Measurements from ENCODE around the gene MAP3K20.
A peak's percentile ranks its signal among the peaks of the same experiment; 100 is the strongest.
"Not testable (repeated sequence)": the region's sequence is repeated elsewhere in the genome, so short reads cannot be mapped to it uniquely, and the experiment has no call there.

MAP3K20 gene

GRCh38 chr2:173238831-173239230, 163.2 kb downstream of the MAP3K20 start:
- no peak for DNase-seq

GRCh38 chr2:173239644-173240043, 164.0 kb downstream of the MAP3K20 start:
- no peak for DNase-seq

DNA sequence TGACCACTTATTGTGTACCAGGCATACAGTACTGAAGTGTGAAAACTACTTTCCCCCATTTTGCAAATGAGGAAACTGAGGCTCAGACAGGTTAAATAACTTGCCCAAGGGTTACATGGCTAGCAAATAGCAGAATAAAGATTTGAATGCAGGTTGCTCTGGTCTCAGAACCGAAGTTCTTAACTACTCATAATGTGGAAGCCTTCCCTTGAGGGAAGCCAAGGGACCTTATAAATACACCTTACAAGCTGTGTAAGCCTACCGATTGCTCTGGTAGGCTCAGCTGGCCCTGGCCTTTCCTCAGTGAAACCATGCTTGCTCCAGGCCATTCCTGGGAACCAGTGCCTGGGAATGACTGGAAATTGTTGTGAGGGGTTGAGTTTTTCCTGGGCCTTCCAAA, 164.4 kb downstream of the MAP3K20 start:
- no peak for DNase-seq

DNA sequence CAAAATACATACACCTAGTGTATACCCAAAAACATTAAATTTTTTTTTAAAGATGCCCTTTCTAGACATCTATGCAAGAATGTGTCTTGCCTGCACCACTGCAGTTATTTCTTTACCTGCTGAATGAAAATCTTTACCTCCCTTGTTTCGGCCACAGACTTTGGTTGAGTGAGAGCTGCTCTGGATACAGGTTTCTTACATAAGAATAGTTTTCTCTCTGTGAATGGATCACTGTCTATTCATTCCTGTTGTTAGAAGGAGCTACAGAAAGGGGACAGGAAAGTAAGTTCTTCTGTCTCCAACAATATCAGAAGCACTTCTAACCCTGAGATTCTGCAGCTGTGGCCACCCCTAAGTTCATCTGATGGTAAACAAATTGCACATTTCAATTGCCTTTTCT, 166.0 kb downstream of the MAP3K20 start:
- DNase-seq = no peak

DNA sequence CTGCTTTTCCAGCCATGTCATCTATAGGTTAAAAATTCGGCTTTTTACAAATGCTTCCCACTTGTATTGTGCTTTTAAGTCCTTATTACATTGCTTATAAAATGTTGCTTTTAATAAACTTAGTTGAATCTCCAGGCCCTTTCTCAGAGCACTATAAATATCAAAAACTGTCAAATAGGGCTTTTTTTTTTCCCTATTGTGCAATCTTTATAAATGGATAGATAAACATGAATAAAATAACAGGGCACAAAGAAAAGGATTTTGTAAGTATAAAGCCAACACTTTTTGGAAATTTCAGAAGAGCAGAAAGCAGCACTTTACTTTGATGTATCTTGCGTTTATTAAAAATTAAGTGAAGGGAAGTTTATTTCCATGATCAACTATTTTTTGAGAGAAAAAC, 171.5 kb downstream of the MAP3K20 start:
- no peak for DNase-seq

- no peak for DNase-seq
These were observed 172.7 kb downstream of the MAP3K20 start for GRCh38 chr2:173248381-173248780.

DNA sequence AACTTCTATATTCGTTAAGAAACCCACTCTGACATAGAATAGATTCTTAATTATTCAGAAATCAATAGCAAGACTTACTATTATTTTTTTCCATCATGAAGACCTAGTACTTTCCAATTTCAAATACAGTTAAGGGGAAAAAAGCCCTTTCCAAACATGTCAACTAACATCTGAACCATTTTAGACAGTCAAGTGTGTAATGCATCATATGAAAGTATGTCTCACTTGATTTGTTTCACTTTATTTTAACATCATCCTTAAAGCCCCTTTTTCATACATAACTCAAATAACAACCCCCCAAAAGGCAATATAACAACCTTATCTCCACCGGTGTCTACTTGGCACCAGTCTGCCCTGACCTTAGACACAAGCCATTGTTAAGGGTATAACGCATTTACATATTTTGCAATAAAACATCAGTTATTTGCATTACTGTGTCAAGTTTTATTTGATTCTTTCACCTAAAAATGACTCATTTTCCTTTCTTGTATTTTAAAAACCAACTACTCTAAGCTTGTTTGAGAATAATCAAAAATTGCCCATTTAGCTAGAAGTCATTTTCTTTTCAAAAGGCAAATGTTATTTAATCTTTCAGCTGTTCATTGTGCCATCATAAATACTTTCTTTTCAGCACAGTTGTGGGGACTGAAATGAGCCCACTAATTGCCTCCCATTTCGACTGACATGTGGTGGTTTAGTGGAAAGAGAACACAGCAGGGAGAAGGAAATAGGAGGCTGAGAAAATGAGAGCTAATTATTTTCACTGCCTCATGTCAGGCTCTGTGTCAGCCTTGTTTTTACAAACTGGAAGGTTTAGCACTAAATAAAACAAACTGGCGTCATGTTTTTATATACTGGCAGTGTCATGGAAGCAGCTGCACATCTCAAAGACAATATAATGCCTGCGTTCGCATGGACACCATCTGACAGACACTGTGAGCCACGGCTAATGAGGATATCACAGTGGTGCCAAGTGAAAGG, 174.3 kb downstream of the MAP3K20 start:
- no peak for DNase-seq

DNA sequence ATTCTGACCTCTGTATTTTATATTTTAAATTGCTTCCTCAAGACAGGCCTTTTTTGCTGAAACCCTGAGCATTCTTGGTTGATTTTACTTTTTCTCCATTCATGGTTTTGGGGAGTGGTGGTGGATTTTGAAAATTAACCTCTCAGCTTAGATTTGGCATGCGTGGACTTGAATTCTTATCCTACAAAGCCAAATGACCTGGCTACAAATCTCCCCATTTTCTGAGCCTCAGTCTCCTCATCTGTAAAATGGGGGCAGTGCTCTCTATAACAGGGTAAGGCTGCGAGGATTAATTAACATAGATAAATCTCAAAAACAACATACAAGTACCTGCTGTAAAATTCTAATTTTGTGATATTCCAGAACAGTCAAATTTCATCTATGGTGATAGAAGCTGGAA, 175.6 kb downstream of the MAP3K20 start:
- no peak for DNase-seq

- DNase-seq = no peak
These were observed 176.9 kb downstream of the MAP3K20 start for GRCh38 chr2:173252581-173252980.

GRCh38 chr2:173254659-173255058, 179.0 kb downstream of the MAP3K20 start:
- no peak for DNase-seq

- no peak for DNase-seq
These were observed 183.1 kb downstream of the MAP3K20 start for GRCh38 chr2:173258701-173259100.

DNA sequence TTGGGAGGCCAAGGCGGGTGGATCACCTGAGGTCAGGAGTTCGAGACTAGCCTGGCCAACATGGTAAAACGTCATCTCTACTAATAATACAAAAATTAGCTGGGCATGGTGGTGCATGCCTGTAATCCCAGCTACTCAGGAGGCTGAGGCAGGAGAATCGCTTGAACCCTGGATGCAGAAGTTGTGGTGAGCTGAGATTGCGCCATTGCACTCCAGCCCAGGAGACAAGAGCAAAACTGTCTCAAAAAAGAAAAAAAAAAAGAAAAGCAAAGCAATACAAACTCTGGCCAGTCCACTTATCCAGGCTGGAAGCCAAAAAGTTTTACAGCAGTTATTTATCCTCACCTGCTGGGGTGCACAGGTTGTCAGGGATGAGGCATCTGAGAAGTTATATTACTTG, 186.7 kb downstream of the MAP3K20 start:
- not testable (repeated sequence) for DNase-seq

- no peak for DNase-seq
These were observed 188.5 kb downstream of the MAP3K20 start for GRCh38 chr2:173264151-173264550.

GRCh38 chr2:173264603-173265366, 189.1 kb downstream of the MAP3K20 start:
- DNase-seq = no peak

- no peak for DNase-seq
These were observed 195.5 kb downstream of the MAP3K20 start for GRCh38 chr2:173271135-173271534.

DNA sequence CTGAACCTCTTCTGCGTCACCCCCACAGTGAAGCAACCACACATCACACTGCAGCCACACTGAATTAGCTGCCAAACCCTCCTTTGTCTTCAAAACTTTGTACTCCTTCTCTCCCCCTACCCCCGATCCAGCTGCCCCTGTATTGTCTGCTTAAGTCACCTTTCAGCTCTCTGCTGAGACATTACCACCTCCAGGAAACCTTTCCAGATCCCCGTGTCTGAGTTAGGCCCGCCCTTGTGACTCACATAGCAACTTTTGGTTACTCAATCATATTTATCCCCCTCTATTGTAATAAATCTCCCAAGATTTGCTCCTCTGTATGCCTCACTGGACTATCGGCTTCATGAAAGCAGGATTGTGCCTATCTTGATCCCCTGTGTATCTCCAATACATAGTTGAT, 196.2 kb downstream of the MAP3K20 start:
- DNase-seq = no peak

GRCh38 chr2:173272849-173273248, 197.2 kb downstream of the MAP3K20 start:
- DNase-seq = no peak

DNA sequence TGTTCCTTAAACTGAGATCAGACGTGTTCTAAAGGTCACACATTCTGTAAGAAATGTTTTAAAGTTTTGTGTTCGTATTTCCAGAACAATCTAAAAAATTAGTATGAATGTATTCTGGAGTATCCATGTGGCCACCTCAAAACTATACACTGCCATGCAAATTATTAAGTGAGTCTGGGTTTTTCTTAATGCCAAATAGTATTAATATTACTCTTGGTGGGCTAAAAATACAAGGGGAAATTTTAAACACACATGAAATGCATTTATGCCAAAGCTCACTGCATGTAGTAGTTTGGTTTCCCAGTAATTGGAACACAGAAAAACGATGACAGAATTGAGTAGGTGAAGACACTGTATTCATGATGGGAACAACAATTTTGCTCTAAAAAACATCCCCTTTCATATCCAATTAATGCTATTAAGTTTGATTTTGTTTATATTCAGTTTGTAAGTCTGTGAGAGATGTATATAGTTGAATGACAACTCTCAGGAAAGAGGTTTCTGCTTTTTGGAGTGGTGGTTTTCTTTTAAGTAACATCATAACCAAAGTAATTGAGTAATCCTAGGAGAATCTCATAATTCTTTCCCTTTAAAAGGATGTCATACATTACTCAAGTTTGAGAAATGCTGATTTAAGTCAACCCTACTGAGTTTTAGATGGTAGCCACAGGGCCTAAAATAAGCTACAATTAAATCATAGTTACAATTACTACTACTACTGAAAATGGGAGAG, 203.3 kb downstream of the MAP3K20 start:
- peak; percentile 1 for DNase-seq

DNA sequence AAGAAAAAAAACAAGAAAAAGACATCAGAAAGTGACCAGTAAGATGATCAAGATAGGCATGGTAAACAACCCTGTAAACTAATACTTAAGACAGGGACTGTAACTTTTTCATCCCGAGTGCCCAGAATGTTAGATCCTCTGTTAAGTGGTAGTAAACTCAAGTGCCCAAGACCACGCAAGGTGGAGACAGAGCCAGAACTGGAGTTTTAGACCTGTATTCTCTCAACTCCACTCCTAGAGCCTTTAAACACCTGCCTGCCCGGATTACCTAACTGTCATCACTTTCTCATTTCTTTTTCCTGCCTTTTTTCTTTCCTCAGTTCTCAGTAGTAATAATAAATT, 203.9 kb downstream of the MAP3K20 start:
- DNase-seq = no peak

DNA sequence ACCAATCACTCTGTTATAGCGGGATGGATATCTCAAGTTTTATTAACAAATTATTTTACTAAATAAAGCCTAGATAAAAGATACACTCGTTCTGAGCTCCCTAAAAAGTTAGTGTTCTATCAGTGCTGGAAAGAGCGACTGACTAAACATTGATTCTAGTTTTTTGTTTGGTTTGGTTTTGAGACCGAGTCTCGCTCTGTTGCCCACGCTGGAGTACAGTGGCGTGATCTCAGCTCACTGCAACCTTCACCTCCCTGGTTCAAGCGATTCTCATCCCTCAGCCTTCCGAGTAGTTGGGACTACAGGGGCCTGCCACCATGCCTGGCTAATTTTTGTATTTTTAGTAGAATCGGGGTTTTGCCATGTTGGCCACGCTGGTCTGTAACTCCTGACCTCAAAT, 205.2 kb downstream of the MAP3K20 start:
- no peak for DNase-seq

DNA sequence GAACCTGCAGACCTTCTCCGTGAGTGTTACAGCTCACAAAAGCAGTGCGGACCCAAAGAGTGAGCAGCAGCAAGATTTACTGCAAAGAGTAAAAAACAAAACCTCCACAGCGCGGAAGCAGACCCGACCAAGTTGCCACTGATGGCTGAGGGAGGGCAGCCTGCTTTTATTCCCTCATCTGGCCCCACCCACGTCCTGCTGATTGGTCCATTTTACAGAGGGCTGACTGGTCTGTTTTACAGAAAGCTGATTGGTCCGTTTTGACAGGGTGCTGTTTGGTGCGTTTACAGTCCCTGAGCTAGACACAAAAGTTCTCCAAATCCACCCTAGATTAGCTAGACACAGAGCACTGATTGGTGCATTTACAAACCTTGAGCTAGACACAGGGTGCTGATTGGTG, 206.3 kb downstream of the MAP3K20 start:
- DNase-seq = not testable (repeated sequence)

- DNase-seq = no peak
These were observed 207.3 kb downstream of the MAP3K20 start for GRCh38 chr2:173282795-173283545.
